K562 (cell line): ENCODE measurements around the gene OR10J4.

Experiments used
- ATF3 ChIP-seq, 2 experiments: fragments of 450-650 bp in 1 of 2; sonication (generic) in 1 of 2; formaldehyde crosslinking in 1 of 2; IDR thresholded peaks in 1 of 2; conservative IDR thresholded peaks in 1 of 2; 2 replicates each; pipeline versions ENCODE4 v1.6.1 to v1.8.1; 2016 to 2023; ENCODE audit warnings: mild to moderate bottlenecking in 2 of 2, moderate library complexity in 2 of 2, inconsistent platforms in 1 of 2, missing genetic modification reagents in 1 of 2
- BHLHE40 ChIP-seq: IDR thresholded peaks from 2 replicates; pipeline ENCODE4 v1.6.1; 2011; ENCODE audit warnings: low read length, improper control_type of control experiment
- CHD2 ChIP-seq: IDR thresholded peaks from 2 replicates; pipeline ENCODE4 v1.6.1; 2011; ENCODE audit warnings: low read depth, low read length
- CTCF ChIP-seq, 3 experiments: IDR thresholded peaks in 2 of 3; conservative IDR thresholded peaks in 1 of 3; 2 replicates each; pipeline ENCODE4 v1.5.1; 2011 to 2012; ENCODE audit warnings: low read length in 3 of 3, mild to moderate bottlenecking in 3 of 3, control low read depth in 2 of 3, improper control_type of control experiment in 1 of 3, inconsistent platforms in 1 of 3, low read depth in 1 of 3, mixed read lengths in 1 of 3, moderate library complexity in 1 of 3; ENCODE audit not compliant: insufficient read depth in 2 of 3
- EP300 ChIP-seq: IDR thresholded peaks from 2 replicates; pipeline ENCODE4 v1.6.1; 2012; ENCODE audit warnings: low read length, improper control_type of control experiment
- FOXA3 ChIP-seq, 2 experiments: fragments of 450-650 bp in 1 of 2; sonication (generic) in 1 of 2; formaldehyde crosslinking; IDR thresholded peaks in 1 of 2; conservative IDR thresholded peaks in 1 of 2; 2 replicates each; pipeline versions ENCODE4 v1.4.0 to v1.8.0; 2020 to 2022; ENCODE audit warnings: mild to moderate bottlenecking in 2 of 2, missing genetic modification reagents in 1 of 2
- GABPA ChIP-seq: fragments of 200-800 bp; sonication (Bioruptor generic); conservative IDR thresholded peaks from 2 replicates; pipeline ENCODE4 v1.6.1; 2016; ENCODE audit warnings: low read depth, missing genetic modification characterization, missing compliant biosample characterization
- KHSRP ChIP-seq: fragments of 450-650 bp; IDR thresholded peaks from 2 replicates; pipeline ENCODE4 v1.6.1; 2017
- POLR2A ChIP-seq: fragments of 450-650 bp; conservative IDR thresholded peaks from 2 replicates; pipeline ENCODE4 v1.6.1; 2016
- SMC3 ChIP-seq: conservative IDR thresholded peaks from 2 replicates; pipeline ENCODE4 v1.6.1; 2011; ENCODE audit warnings: low read depth, low read length, improper control_type of control experiment; ENCODE audit not compliant: insufficient read depth
- ZKSCAN3 ChIP-seq: fragments of 250-450 bp; sonication (Bioruptor Pico); IDR thresholded peaks from 2 replicates; pipeline ENCODE4 v1.4.0; 2020

GRCh38 chr1:159441360-159441759 lies 9.4 kb downstream of the OR10J4 start:
- no peak for TF ChIP-seq EP300
- no peak for TF ChIP-seq ATF3 (IDR thresholded peaks at IDR 0.05)
- no peak for TF ChIP-seq ATF3 (CRISPR knock-in tag; conservative IDR thresholded peaks at IDR 0.05)
- no peak for TF ChIP-seq SMC3
- TF ChIP-seq ZKSCAN3 = no peak
- TF ChIP-seq POLR2A = no peak
- no peak for TF ChIP-seq CHD2
- TF ChIP-seq FOXA3 (CRISPR knock-in tag; conservative IDR thresholded peaks at IDR 0.05 in 1 of 2, IDR thresholded peaks at IDR 0.05 in 1 of 2) = no peak
- no peak for TF ChIP-seq KHSRP
- no peak for TF ChIP-seq CTCF (IDR thresholded peaks at IDR 0.05 in 2 of 3, conservative IDR thresholded peaks at IDR 0.05 in 1 of 3; ENCODE audit: insufficient read depth in 2 of 3, low read depth in 1 of 3, low read length in 3 of 3)
- TF ChIP-seq BHLHE40 = no peak
- no peak for TF ChIP-seq GABPA (tag)
